Panc1 (cell line): Measurements from ENCODE around the gene NKX1-2.

Source experiments
- CTCF ChIP-seq: fragments of 450-650 bp; IDR thresholded peaks from 2 replicates; pipeline ENCODE4 v1.5.1; 2017; ENCODE audit warnings: mild to moderate bottlenecking
- POLR2AphosphoS5 ChIP-seq: IDR thresholded peaks from 2 replicates; pipeline ENCODE4 v1.6.1; 2012; ENCODE audit warnings: mild to moderate bottlenecking, low read depth, low read length, moderate library complexity
- REST ChIP-seq, 2 experiments: IDR thresholded peaks; 2 replicates each; pipeline ENCODE4 v1.6.1; 2011 to 2012; ENCODE audit warnings: low read depth in 2 of 2, control low read depth in 1 of 2, low read length in 1 of 2, mild to moderate bottlenecking in 1 of 2, moderate library complexity in 1 of 2; ENCODE audit not compliant: insufficient read depth in 1 of 2
- SIN3A ChIP-seq: IDR thresholded peaks from 2 replicates; pipeline ENCODE4 v1.6.1; 2012; ENCODE audit warnings: low read depth, mild to moderate bottlenecking, low read length, moderate library complexity, borderline replicate concordance; ENCODE audit not compliant: insufficient read depth

- TF ChIP-seq REST (IDR thresholded peaks at IDR 0.05; ENCODE audit: insufficient read depth in 1 of 2, low read depth in 2 of 2, low read length in 1 of 2) (no peak), CTCF (no peak), POLR2AphosphoS5 (no peak), SIN3A (no peak)
Observed at GRCh38 chr10:124492266-124492665, 42.4 kb upstream of the NKX1-2 start.
